Mesendoderm (in vitro differentiated cells): ENCODE results near the gene EXOC5.

ENCODE experiments used
- DNase-seq: peaks from one replicate; pipeline ENCODE4 v3.0.0; 2013
- H2AK5ac ChIP-seq: 2 replicates; pipeline ENCODE4 v1.6.1; 2013; ENCODE audit warnings: low read length, inconsistent platforms
- H2BK120ac ChIP-seq: 2 replicates; pipeline ENCODE4 v1.6.1; 2013; ENCODE audit warnings: low read depth, mild to moderate bottlenecking, low read length, moderate library complexity, mixed read lengths
- H2BK15ac ChIP-seq: replicated peaks from 2 replicates; pipeline ENCODE4 v1.6.1; 2013; ENCODE audit warnings: low read depth, mild to moderate bottlenecking, moderate library complexity
- H2BK5ac ChIP-seq: 2 replicates; pipeline ENCODE4 v1.6.1; 2013; ENCODE audit warnings: low read length, inconsistent platforms
- H3K18ac ChIP-seq: 2 replicates; pipeline ENCODE4 v1.6.1; 2013; ENCODE audit warnings: mild to moderate bottlenecking, low read length, mixed read lengths
- H3K23ac ChIP-seq: one replicate; pipeline ENCODE4 v1.6.1; 2013; ENCODE audit warnings: low read length
- H3K27ac ChIP-seq: 2 replicates; pipeline ENCODE4 v1.5.1; 2013; ENCODE audit warnings: low read depth, mild to moderate bottlenecking, inconsistent platforms, low read length, moderate library complexity
- H3K27me3 ChIP-seq: 2 replicates; pipeline ENCODE4 v1.6.1; 2013; ENCODE audit warnings: low read length, control low read depth, mild to moderate bottlenecking, inconsistent platforms; ENCODE audit not compliant: insufficient read depth, poor library complexity
- H3K36me3 ChIP-seq: 2 replicates; pipeline ENCODE4 v1.6.1; 2013; ENCODE audit warnings: low read length, inconsistent platforms; ENCODE audit not compliant: control insufficient read depth, insufficient read depth
- H3K4ac ChIP-seq: one replicate; pipeline ENCODE4 v1.6.1; 2013; ENCODE audit warnings: low read depth, mild to moderate bottlenecking, low read length, moderate library complexity
- H3K4me1 ChIP-seq: 2 replicates; pipeline ENCODE4 v1.6.1; 2013; ENCODE audit warnings: low read depth, low read length, inconsistent platforms; ENCODE audit not compliant: control insufficient read depth
- H3K4me2 ChIP-seq: 2 replicates; pipeline ENCODE4 v1.6.1; 2013; ENCODE audit warnings: low read length
- H3K4me3 ChIP-seq: 2 replicates; pipeline ENCODE4 v1.5.1; 2013; ENCODE audit warnings: mild to moderate bottlenecking, low read length
- H3K56ac ChIP-seq: one replicate; pipeline ENCODE4 v1.6.1; 2013; ENCODE audit warnings: low read length
- H3K79me1 ChIP-seq: 2 replicates; pipeline ENCODE4 v1.6.1; 2013; ENCODE audit warnings: low read length, inconsistent platforms
- H3K79me2 ChIP-seq: 2 replicates; pipeline ENCODE4 v1.6.1; 2013; ENCODE audit warnings: mild to moderate bottlenecking, low read length; ENCODE audit not compliant: control insufficient read depth, insufficient read depth
- H3K9ac ChIP-seq: 2 replicates; pipeline ENCODE4 v1.6.1; 2013; ENCODE audit warnings: low read length, inconsistent platforms
- H4K5ac ChIP-seq: one replicate; pipeline ENCODE4 v1.6.1; 2013; ENCODE audit warnings: low read length
- H4K8ac ChIP-seq: one replicate; pipeline ENCODE4 v1.6.1; 2013; ENCODE audit warnings: low read depth, mild to moderate bottlenecking, control low read depth, low read length, moderate library complexity
- WGBS: extraction: QIAGEN DNeasy Blood & Tissue Kit; methylation state at CpG from one replicate; pipeline ENCODE4 v1.1.7; 2013; ENCODE audit warnings: low lambda C conversion rate, missing lambda C conversion rate; ENCODE audit not compliant: insufficient coverage; ENCODE audit errors: extremely low coverage; 5-methylcytosine and 5-hydroxymethylcytosine counted together

Gene EXOC5

GRCh38 chr14:57199921-57200320, 68.8 kb downstream of the EXOC5 start:
- no peak overlapping the region for H2BK15ac ChIP-seq
- no peak overlapping the region for H3K4me2 ChIP-seq
- no peaks in the 10 kb centered on the region for H3K27me3 ChIP-seq
- no peaks in the 10 kb centered on the region for H3K4me1 ChIP-seq
- no peaks in the 10 kb centered on the region for H3K36me3 ChIP-seq
- no peaks in the 10 kb centered on the region for H3K79me2 ChIP-seq
- H3K9ac ChIP-seq: no peak overlapping the region
- no CpG with 5 or more reads among the region's 6 CpGs for WGBS
- no peak overlapping the region for H3K27ac ChIP-seq
- H3K79me1 ChIP-seq: no peaks in the 10 kb centered on the region
- no peak overlapping the region for H3K4me3 ChIP-seq
- no peak overlapping the region for H4K8ac ChIP-seq
- H3K18ac ChIP-seq: no peak overlapping the region
- DNase-seq: no peak
- H3K4ac ChIP-seq: no peak overlapping the region
- no peak overlapping the region for H2AK5ac ChIP-seq
- no peak overlapping the region for H3K56ac ChIP-seq
- no peak overlapping the region for H3K23ac ChIP-seq
- H4K5ac ChIP-seq: no peak overlapping the region
- no peak overlapping the region for H2BK5ac ChIP-seq
- no peak overlapping the region for H2BK120ac ChIP-seq

- H3K27me3 ChIP-seq: no peaks in the 10 kb centered on the region
- H3K79me1 ChIP-seq: no peaks in the 10 kb centered on the region
- no peak overlapping the region for H3K9ac ChIP-seq
- H3K56ac ChIP-seq: no peak overlapping the region
- H3K18ac ChIP-seq: no peak overlapping the region
- no peaks in the 10 kb centered on the region for H3K4me1 ChIP-seq
- no peaks in the 10 kb centered on the region for H3K36me3 ChIP-seq
- no peak overlapping the region for H3K23ac ChIP-seq
- no peaks in the 10 kb centered on the region for H3K79me2 ChIP-seq
- H4K5ac ChIP-seq: no peak overlapping the region
- H2AK5ac ChIP-seq: no peak overlapping the region
- no peak overlapping the region for H3K27ac ChIP-seq
- no peak overlapping the region for H3K4me2 ChIP-seq
- WGBS: no CpG with 5 or more reads among the region's 7 CpGs
- H3K4ac ChIP-seq: no peak overlapping the region
- no peak overlapping the region for H2BK5ac ChIP-seq
- H2BK15ac ChIP-seq: no peak overlapping the region
- no peak overlapping the region for H4K8ac ChIP-seq
- H3K4me3 ChIP-seq: no peak overlapping the region
- no peak overlapping the region for H2BK120ac ChIP-seq
- DNase-seq: peak; percentile 14
Observed at GRCh38 chr14:57189070-57189469, 79.6 kb downstream of the EXOC5 start.

GRCh38 chr14:57182760-57183503, 85.8 kb downstream of the EXOC5 start:
- H3K4me2 ChIP-seq: no peak overlapping the region
- no peak overlapping the region for H4K8ac ChIP-seq
- H3K4me3 ChIP-seq: no peak overlapping the region
- no peaks in the 10 kb centered on the region for H3K79me1 ChIP-seq
- H3K18ac ChIP-seq: no peak overlapping the region
- no peak overlapping the region for H3K27ac ChIP-seq
- no peaks in the 10 kb centered on the region for H3K27me3 ChIP-seq
- H2BK5ac ChIP-seq: no peak overlapping the region
- no peak overlapping the region for H3K56ac ChIP-seq
- H3K23ac ChIP-seq: no peak overlapping the region
- H3K36me3 ChIP-seq: no peaks in the 10 kb centered on the region
- H3K4ac ChIP-seq: no peak overlapping the region
- no peaks in the 10 kb centered on the region for H3K79me2 ChIP-seq
- H2BK120ac ChIP-seq: no peak overlapping the region
- no CpG with 5 or more reads among the region's 5 CpGs for WGBS
- no peak overlapping the region for H2BK15ac ChIP-seq
- no peaks in the 10 kb centered on the region for H3K4me1 ChIP-seq
- peak; percentile 68 for DNase-seq
- H3K9ac ChIP-seq: no peak overlapping the region
- H4K5ac ChIP-seq: no peak overlapping the region
- H2AK5ac ChIP-seq: no peak overlapping the region

- no CpG with 5 or more reads among the region's 4 CpGs for WGBS
- DNase-seq: no peak
Observed at GRCh38 chr14:57179273-57179672, 89.4 kb downstream of the EXOC5 start.

GRCh38 chr14:57174466-57174865, 94.2 kb downstream of the EXOC5 start:
- no peak overlapping the region for H3K23ac ChIP-seq
- no peak for DNase-seq
- WGBS: no CpG with 5 or more reads among the region's 4 CpGs
- no peak overlapping the region for H3K9ac ChIP-seq
- no peaks in the 10 kb centered on the region for H3K27me3 ChIP-seq
- H2BK5ac ChIP-seq: no peak overlapping the region
- no peaks in the 10 kb centered on the region for H3K4me1 ChIP-seq
- H3K4me2 ChIP-seq: no peak overlapping the region
- no peaks in the 10 kb centered on the region for H3K36me3 ChIP-seq
- no peak overlapping the region for H3K56ac ChIP-seq
- H2BK120ac ChIP-seq: no peak overlapping the region
- no peak overlapping the region for H3K4ac ChIP-seq
- H3K27ac ChIP-seq: no peak overlapping the region
- H4K5ac ChIP-seq: no peak overlapping the region
- no peak overlapping the region for H2BK15ac ChIP-seq
- H3K18ac ChIP-seq: no peak overlapping the region
- no peak overlapping the region for H2AK5ac ChIP-seq
- H3K79me2 ChIP-seq: no peaks in the 10 kb centered on the region
- H3K79me1 ChIP-seq: no peaks in the 10 kb centered on the region
- no peak overlapping the region for H4K8ac ChIP-seq
- no peak overlapping the region for H3K4me3 ChIP-seq

More at GRCh38 chr14:57179273-57179672, 89.4 kb downstream of the EXOC5 start:
- Histone ChIP-seq H3K4me1 (no peaks in the 10 kb centered on the region), H4K8ac (no peak overlapping the region), H3K36me3 (no peaks in the 10 kb centered on the region), H3K9ac (no peak overlapping the region), H2BK5ac (no peak overlapping the region), H3K4me3 (no peak overlapping the region), H3K79me1 (no peaks in the 10 kb centered on the region), H3K18ac (no peak overlapping the region), H3K23ac (no peak overlapping the region), H3K27ac (no peak overlapping the region), H3K4me2 (no peak overlapping the region), H3K79me2 (no peaks in the 10 kb centered on the region), H3K27me3 (no peaks in the 10 kb centered on the region), H2BK120ac (no peak overlapping the region), H2AK5ac (no peak overlapping the region), H3K4ac (no peak overlapping the region), H3K56ac (no peak overlapping the region), H4K5ac (no peak overlapping the region), H2BK15ac (no peak overlapping the region)

GRCh38 chr14:57171903-57172302, 96.8 kb downstream of the EXOC5 start:
- Histone ChIP-seq H3K27me3 (no peaks in the 10 kb centered on the region), H2BK5ac (no peak overlapping the region), H4K5ac (no peak overlapping the region), H2AK5ac (no peak overlapping the region), H4K8ac (no peak overlapping the region), H3K4me2 (no peak overlapping the region), H3K4ac (no peak overlapping the region), H3K4me1 (no peaks in the 10 kb centered on the region), H3K27ac (no peak overlapping the region), H3K23ac (no peak overlapping the region), H3K36me3 (no peaks in the 10 kb centered on the region), H3K9ac (no peak overlapping the region), H3K18ac (no peak overlapping the region), H3K4me3 (no peak overlapping the region), H3K56ac (no peak overlapping the region), H3K79me1 (no peaks in the 10 kb centered on the region), H2BK15ac (no peak overlapping the region), H3K79me2 (no peaks in the 10 kb centered on the region), H2BK120ac (no peak overlapping the region)
- no CpG with 5 or more reads among the region's 3 CpGs for WGBS
- DNase-seq: no peak
